GM18868 (cell line): ENCODE measurements around the gene MKLN1.

Experiments used
- ATAC-seq: cut with Tn5 transposase; IDR thresholded peaks from one replicate; pipeline ENCODE4 v1.9.1; 2021; ENCODE audit warnings: mild to moderate bottlenecking, moderate library complexity; ENCODE audit not compliant: unreplicated experiment

The MKLN1 gene

GRCh38 chr7:131346885-131347592 is 19.4 kb downstream of the MKLN1 start:
- no peak for ATAC-seq

GRCh38 chr7:131352032-131352431 is 24.4 kb downstream of the MKLN1 start:
- ATAC-seq, result no peak

DNA sequence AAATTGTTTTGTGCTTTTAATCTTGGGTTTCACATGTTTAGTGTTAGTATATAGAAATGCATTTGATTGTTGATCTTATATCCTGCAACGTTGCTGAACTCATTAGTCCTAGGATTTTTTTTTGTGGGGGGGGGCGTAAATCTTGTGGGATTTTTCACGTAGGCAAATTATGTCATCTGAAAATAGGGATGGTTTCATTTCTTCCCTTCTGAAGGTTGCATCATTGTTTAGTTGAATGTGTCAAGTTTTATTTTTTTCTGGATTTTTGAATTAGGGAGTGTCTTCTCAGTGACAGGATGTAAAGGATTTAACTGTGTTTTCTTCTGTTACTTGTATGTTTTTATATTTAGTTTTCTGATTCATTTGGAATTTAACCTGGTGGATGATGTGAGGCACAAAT is 26.7 kb downstream of the MKLN1 start:
- ATAC-seq, result no peak

DNA sequence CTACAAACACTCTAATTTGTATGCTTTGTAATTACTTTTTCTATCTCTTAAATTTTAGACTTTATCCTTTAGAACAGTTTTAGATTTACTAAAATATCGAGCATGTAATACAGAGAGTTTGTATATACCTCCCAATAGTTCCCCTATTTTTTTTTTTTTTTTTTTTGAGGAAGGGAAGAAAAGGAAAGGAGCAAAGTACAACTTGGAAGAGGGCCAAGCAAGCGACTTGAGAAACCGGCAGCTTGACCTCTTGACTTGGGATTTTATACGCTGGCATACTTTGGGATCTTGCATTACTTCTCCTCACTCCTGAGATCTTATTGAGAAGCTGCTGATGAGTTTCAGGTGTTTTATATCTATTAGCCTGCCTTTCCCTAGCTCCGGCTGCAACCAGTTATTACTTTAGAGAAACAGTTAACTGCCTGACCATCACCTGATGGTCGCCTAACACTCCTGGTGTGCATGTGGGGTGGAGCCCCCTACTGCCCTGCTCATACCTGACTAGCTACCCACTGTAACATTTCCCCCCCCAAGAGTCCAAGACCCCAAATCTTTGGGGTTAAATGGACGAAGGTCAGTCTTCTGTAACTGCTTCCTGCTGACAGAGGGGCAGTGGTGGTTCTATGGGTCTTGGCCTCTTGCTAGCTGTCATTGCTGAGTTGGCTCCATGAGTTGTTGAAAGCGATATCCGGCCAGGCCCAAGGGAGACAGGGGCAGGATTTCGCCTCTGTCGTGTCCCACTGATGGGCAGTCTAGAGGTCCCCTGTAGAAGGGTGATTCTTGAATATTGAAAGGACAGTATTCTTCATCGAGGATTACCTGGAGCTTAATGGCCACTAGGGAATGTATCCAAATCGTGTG is 28.5 kb downstream of the MKLN1 start:
- ATAC-seq, result no peak

DNA sequence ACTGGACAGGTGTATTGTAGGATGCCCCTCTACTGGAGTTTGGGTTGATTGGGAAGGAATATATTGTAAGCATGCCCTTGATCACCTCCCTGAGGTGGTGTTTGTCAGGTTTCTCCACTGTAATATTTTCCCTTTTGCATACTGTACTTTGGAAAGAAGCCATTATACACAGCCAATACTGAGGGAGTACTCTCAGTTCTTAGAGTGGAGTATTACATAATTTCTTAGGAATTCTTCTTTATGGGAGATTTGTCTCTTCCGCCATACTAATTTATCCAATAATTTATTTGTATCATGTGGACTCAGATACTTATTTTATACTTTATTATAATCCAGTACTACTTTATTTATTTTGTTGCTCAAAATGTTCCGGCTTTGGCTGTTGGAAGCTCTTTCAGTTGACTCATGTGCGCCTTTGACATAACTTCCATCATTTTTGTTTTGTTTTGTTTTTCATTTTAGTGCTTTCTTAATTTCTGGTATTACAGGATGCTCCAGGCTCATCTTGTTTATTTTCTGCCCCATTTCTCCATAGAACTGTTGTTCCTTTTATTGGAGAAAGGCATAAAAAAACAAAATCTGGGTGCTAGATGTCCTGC is 29.7 kb downstream of the MKLN1 start:
- no peak for ATAC-seq

DNA sequence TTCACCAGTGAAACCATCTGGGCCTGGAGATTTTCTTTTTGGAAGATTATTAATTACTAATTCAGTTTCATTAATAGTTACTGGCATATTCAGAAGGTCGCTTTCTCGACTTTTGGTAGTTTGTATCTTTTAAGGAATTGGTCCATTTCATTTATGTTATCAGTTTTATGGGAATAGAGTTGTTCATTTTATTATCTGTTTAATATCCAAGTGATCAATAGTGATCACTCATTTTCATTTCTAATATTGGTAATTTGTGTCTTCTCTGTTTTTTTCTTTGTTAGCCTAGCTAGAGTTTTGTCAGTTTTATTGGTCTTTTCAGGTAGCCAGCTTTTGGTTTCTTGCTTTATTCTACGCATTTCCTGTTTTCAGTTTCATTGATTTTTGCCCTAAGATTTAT is 31.0 kb downstream of the MKLN1 start:
- no peak for ATAC-seq

DNA sequence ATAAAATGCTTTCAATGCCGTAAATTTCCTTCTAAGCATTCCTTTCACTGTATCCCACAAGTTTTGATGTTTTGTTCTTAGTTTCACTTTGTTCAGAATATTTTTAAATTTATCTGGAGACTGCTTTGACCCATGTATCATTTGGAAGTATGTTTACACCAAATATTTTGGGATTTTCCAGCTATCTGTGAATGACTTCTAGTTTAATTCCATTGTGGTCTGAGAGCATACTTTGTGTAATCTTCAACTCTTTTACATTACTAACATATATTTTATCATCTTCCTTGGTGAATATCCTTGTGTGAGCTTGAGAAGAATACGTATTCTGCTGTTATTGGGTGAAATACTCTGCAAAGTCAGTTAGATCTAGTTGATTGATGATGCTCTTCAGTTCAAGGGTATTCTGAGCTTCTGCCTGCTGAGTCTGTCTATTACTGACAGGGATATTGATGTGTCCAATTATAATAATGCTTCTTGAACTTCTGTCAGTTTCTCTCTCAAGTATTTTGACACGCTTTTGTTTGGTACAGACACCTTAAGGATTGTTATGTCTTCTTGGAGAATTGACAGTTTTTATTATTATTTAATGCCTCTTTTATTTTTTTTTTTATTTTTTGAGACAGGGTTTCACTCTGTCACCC is 31.6 kb downstream of the MKLN1 start:
- no peak for ATAC-seq

DNA sequence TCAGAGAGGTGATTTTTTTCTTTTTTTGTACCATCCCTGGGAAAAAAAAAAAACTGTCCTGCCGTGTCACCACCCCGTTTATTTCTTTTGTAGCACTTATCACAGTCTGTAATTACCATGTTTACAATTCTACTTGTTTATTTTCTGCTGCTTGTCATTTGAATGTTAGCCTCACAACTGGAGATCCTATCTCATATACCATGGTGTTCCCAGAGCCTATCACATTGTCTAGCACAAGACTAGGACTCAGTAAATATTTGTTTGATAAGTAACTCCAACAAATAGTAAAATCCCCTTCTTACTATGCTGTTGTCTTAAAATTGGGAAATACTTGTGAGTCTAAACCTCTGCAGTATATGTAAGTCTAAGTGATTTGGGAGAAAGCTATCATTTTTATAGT is 36.0 kb downstream of the MKLN1 start:
- no peak for ATAC-seq

DNA sequence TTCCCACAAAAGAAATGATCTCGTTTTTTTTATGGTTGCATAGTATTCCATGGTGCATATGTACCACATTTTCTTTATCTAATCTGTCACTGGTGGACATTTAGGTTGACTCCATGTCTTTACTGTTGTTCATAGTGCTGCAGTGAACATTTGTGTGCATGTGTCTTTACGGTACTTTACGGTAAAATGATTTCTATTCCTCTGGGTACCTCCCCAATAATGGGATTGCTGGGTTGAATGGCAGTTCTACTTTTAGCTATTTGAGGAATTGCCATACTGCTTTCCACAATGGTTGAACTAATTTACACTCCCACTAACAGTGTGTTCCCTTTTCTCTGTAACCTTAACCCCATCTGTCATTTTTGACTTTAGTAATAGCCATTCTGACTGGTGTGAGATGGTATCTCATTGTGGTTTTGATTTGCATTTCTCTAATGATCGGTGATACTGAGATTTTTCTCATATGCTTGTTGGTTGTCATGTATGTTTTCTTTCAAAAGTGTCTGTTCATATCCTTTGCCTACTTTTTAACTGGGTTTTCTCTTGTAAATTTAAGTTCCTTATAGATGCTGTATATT is 37.2 kb downstream of the MKLN1 start:
- ATAC-seq, result no peak

DNA sequence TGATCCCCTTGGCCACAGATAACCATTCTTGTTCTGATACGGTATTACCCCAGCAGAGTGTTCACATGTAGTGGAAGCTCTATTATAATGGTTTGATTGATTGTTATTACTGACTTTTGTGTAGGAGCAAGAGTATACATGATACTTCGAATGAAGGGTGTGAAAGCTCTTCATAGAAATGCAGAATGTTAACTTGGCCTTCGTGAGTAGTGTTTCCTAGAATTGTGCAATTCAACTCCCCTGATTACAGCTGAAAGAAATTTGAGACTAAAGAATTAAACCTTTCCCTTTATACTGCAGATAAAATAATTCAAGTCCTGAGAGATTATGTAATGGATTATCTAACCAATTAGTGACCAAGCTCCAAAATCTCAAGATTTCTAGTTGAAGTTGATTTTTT is 38.2 kb downstream of the MKLN1 start:
- ATAC-seq, result no peak

DNA sequence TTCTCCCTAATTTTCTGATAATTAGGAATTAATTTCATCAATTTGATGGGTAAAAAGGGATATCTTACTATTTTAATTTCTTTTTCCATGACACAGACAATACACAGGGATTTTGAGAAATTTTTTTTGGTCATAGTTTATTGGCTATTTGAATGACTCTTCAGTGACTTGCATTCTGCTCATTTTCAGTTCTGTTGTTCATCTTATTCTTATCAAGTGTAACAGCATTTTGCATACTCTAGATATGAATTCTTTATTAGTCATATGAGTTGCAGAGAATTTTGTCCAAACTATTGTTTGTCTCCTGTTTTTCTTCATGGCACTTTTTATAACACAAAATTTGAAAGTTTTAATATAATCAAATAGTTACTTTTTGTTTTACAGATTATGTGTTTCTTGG is 41.7 kb downstream of the MKLN1 start:
- no peak for ATAC-seq

DNA sequence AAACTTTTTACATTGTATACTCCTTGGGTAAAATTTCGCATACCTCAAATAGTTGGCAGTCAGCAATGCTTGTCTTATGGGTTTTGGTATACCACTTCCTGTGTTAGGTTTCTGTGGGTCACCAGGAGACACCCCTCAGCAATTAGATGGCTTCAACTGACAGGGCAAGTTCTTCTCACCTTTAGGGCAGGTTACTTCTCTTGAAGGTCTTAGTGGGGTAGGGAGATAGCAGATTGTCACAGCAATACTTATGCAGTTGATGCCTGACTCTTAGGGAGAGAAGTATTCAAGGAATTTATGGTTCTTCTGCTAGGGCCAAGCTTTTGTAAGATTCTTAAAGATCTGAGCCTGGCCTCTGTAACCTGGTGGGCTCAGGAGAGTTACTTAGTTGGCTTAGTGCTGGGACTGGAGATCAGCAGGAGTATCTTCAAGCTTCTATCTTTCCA is 42.9 kb downstream of the MKLN1 start:
- ATAC-seq, result peak; percentile 66

DNA sequence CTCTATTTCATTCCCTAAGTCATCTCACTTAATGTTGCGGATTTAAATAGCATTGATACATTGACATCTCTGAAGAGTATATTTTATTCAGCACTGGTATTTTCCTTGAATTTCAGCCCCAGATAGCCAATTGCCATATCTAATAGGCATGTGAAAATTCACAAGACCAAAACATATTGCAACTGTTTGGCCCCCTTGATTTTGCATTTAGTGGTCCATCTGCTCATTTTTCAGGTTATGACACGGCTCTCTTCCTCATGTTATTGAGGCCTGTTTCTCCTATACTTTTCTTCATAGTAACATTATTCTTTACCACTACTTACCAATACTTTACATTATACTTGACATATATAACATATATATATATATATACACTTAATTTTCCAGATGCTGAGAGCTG is 43.7 kb downstream of the MKLN1 start:
- no peak for ATAC-seq

GRCh38 chr7:131372554-131372953 is 44.9 kb downstream of the MKLN1 start:
- no peak for ATAC-seq

DNA sequence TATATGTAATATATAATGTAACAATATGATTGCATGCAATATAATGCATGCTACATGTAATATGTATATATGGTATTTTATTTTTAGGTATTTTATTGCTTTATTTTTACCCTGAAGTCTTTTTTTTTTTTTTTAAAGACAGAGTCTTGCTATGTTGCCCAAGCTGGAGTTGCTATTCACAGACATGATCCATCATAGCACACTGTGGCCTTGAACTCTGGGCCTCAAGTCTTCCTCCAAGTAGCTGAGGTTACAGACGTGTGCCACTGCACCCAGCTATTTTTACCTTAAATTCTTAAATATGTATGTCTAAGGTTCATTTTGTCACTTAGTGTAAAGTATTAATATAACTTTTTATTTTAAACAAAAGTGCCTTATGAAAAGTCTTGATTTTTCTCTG is 47.1 kb downstream of the MKLN1 start:
- no peak for ATAC-seq

GRCh38 chr7:131381069-131381838 is 53.6 kb downstream of the MKLN1 start:
- ATAC-seq, result no peak

DNA sequence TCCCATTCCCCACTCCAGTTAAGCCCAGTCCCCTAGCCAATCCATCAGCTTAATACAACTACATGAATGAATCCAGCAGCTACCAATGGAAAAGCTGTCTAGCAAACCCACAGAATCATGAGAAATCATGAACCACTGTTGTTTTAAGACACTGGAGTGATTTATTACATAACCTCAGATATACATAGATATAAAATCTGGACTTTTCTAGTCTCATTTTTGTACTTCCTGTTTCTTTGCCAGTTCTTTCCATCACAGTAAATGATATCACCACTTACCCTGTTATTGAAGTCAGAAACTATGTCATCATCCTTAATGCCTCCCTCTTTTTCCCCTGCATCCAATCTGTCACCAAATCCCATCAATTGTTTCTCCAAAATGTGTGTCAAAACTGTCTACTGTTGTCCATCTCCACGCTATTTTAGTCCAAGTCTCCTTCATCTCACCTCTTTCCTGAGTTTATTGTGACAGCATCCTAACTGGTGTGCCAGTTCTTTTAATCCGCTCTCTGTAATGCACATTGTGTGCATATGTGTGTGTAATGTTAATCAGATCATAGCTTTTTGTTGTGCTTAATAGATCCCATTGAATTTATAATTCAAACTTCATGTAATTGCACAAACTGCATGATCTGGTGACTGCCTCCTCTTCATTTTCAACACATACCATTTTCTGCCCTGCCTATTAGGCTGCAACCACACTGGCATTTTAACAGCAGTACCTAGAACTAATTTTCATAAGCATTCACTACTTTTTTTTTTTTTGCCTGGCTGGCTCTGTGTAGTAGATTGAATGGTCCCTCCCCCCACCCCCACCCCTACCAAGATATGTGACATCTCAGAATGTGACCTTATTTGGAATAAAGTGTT is 56.0 kb downstream of the MKLN1 start:
- ATAC-seq, result no peak

DNA sequence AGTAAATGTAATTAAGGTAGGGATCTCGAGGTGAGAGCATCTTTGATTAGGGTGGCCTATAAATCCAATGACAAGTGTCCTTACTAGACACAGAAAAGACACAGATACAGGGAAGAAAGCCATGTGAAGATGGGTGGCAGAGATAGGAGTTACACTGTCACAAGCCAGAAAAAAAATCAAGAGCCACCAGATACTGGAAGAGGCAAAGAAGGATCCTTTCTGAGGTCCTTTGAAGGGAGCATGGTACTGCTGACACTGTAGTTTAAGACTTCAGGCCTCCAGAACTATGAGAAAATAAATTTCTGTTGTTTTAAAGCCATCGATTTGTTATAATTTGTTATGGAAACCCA is 56.6 kb downstream of the MKLN1 start:
- ATAC-seq, result no peak

- ATAC-seq, result no peak
These were observed 57.4 kb downstream of the MKLN1 start for GRCh38 chr7:131385039-131385605.
